ENCODE measurements around the gene EYA3.

DNA sequence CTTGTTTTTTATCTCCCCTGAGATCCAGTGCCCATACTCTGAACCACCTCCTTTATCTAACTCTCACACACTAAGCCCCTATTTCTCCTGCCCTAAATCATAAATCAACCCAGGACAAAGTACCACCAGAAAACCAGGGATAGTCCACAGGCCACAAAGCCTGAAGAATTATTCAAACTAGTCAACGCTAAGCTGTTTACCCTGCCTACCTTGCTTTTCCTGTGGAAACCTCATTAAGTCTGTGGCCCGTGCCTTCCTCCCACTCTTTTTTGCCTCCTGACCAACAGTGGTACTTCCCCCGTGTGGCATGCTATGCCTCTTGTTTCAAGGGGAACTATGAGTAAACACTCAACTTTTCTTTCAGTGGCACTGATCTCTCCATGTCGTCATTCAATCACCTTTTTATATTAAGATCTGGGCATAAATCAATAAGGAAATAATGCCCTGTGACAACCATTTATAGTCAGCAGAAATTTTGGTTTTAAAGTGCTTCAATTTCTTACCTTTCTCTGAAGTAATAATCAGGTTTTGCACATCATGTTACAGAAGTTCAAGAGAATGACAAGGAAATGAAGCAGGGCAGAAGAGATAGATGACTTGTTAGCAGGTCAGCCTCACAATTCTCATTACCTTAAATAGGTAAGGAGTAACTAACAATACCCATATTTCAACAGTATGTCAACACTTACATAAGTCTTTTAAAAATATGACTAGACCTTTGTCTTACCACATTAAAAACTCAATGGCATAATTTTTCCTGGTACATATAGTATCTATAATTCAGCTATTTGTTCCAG is 32.1 kb downstream of the EYA3 start:
- TF ChIP-seq GATA2 (IDR thresholded peaks at IDR 0.05; ENCODE audit: low read depth, low read length) = no peak
- TF ChIP-seq GATA3 (IDR thresholded peaks at IDR 0.05; ENCODE audit: low read depth, low read length) = no peak
